Measurements from ENCODE around the gene ERC2. TPM values are rescaled to one million over a fixed set of nuclear protein-coding genes. Genes with fewer than 3 reads are reported as not detected.

ERC2 gene
- total and polyA plus RNA-seq, 8 donors: 1.2 to 4.8 (median 2.3) TPM

GRCh38 chr3:55880357-55880756 lies 587.9 kb downstream of the ERC2 start:
- H3K36me3 ChIP-seq: no peaks in the 10 kb centered on the region
- intact Hi-C loops (cut with DNase I): no loop called here
- H3K27me3 ChIP-seq: no peaks in the 10 kb centered on the region
- ATAC-seq (no peak), DNase-seq (no peak), FAIRE-seq (no peak)
- no peak overlapping the region for H3K27ac ChIP-seq
- no peaks in the 10 kb centered on the region for H3K9me3 ChIP-seq
- TF ChIP-seq, protein P1, sequence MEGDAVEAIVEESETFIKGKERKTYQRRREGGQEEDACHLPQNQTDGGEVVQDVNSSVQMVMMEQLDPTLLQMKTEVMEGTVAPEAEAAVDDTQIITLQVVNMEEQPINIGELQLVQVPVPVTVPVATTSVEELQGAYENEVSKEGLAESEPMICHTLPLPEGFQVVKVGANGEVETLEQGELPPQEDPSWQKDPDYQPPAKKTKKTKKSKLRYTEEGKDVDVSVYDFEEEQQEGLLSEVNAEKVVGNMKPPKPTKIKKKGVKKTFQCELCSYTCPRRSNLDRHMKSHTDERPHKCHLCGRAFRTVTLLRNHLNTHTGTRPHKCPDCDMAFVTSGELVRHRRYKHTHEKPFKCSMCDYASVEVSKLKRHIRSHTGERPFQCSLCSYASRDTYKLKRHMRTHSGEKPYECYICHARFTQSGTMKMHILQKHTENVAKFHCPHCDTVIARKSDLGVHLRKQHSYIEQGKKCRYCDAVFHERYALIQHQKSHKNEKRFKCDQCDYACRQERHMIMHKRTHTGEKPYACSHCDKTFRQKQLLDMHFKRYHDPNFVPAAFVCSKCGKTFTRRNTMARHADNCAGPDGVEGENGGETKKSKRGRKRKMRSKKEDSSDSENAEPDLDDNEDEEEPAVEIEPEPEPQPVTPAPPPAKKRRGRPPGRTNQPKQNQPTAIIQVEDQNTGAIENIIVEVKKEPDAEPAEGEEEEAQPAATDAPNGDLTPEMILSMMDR (IDR thresholded peaks at IDR 0.05): no peak
- no peak overlapping the region for H3K4me3 ChIP-seq
- no peaks in the 10 kb centered on the region for H3K4me1 ChIP-seq

GRCh38 chr3:55879901-55880331 lies 588.4 kb downstream of the ERC2 start:
- H3K4me3 ChIP-seq: no peak overlapping the region
- no peaks in the 10 kb centered on the region for H3K4me1 ChIP-seq
- H3K27me3 ChIP-seq: no peaks in the 10 kb centered on the region
- ATAC-seq (no peak), DNase-seq (no peak), FAIRE-seq (no peak)
- 44 to 52% methylated on average over 2 of the region's 2 CpGs for WGBS, 2 donors
- H3K27ac ChIP-seq: no peak overlapping the region
- H3K9me3 ChIP-seq: no peaks in the 10 kb centered on the region
- TF ChIP-seq, protein P1 (IDR thresholded peaks at IDR 0.05): no peak
- intact Hi-C loops (cut with DNase I): no loop called here
- H3K36me3 ChIP-seq: no peaks in the 10 kb centered on the region

DNA sequence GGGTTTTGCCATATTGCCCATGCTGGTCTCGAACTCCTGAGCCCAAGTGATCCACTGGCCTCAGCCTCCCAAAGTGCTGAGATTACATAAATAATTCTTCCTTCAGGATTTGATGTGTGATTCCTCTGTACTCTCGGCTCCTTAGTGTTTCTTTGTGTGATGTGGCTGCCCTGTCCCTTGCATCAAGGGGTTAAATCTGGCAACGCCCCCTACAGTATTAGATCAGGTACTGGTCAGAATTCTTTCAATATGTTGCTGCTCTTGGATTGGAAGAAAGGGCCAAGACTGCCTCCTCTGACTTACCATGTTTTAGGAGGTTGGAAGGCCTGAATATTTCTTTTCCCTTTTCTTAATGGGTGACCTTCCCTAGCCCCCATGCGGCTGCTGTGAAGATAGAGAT lies 590.6 kb downstream of the ERC2 start:
- FAIRE-seq (no peak), DNase-seq (no peak), ATAC-seq (no peak)
- Histone ChIP-seq H3K4me1 (no peaks in the 10 kb centered on the region), H3K4me3 (no peak overlapping the region), H3K27ac (no peak overlapping the region), H3K9me3 (no peaks in the 10 kb centered on the region), H3K27me3 (no peaks in the 10 kb centered on the region), H3K36me3 (no peaks in the 10 kb centered on the region)
- intact Hi-C loops (cut with DNase I): no loop called here
- 76 to 81% methylated on average over 4 of the region's 4 CpGs for WGBS, 2 donors
- TF ChIP-seq, protein P1 (IDR thresholded peaks at IDR 0.05): no peak

DNA sequence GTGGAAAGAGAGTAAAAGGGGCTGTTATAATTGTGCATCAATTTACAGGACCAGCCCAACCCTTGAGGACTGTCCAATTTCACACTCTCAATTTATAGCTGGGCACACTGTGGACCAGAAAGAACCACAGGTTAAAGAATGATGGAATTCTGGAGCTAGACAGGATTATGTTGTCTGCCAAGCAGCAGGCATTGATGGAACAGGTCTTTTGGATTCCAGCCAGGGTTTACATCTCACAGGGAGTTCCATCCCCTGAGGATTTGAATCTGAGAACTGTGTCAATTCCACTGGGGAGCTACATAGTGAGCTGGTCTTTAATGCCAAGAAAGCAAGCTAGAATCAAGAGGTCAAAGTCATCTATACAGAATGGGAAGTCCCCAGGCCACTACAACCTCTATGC lies 591.7 kb downstream of the ERC2 start:
- H3K36me3 ChIP-seq: no peaks in the 10 kb centered on the region
- H3K9me3 ChIP-seq: no peaks in the 10 kb centered on the region
- ATAC-seq (no peak), FAIRE-seq (no peak), DNase-seq (no peak)
- no peak overlapping the region for H3K4me3 ChIP-seq
- no peaks in the 10 kb centered on the region for H3K27me3 ChIP-seq
- intact Hi-C loops (cut with DNase I): no loop called here
- no peaks in the 10 kb centered on the region for H3K4me1 ChIP-seq
- TF ChIP-seq, protein P1 (IDR thresholded peaks at IDR 0.05): no peak
- H3K27ac ChIP-seq: no peak overlapping the region

DNA sequence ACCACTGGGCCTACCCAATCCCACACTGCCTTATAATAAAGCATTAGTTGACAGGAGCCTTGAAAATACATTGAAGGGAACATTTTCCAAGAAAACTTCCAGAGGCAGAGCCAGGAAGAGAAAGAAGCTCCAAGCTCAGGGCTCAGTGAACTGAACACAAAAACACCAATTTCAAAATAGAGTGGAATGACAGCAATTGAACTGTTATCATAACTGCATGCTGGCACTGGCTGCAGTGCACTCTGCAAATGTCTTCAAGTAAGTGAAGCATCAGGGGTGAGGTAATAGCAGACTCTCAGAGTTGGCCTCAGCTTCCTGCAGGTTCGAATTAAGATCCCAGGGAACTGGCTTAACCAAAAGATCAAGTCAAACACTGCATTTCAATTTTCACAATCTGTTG lies 593.2 kb downstream of the ERC2 start:
- TF ChIP-seq, protein P1 (IDR thresholded peaks at IDR 0.05): no peak
- Histone ChIP-seq H3K27me3 (no peaks in the 10 kb centered on the region), H3K27ac (no peak overlapping the region), H3K9me3 (no peaks in the 10 kb centered on the region), H3K36me3 (no peaks in the 10 kb centered on the region), H3K4me1 (no peaks in the 10 kb centered on the region), H3K4me3 (no peak overlapping the region)
- intact Hi-C loops (cut with DNase I): no loop called here
- DNase-seq (no peak), FAIRE-seq (no peak), ATAC-seq (no peak)
- WGBS, 2 donors: 59 to 78% methylated on average over 1 of the region's 1 CpG
